H1 (cell line): ENCODE data around the gene BRINP3. TPM values are rescaled to one million over a fixed set of nuclear protein-coding genes. Genes with fewer than 3 reads are reported as not detected.

Experiments used
- CTCF ChIA-PET: fragments of 300-600 bp; sonication (Branson Sonifier 250); formaldehyde crosslinking; loops from one replicate; lab custom pipeline; 2021; ENCODE audit not compliant: partially characterized antibody; lab: Charles Lee
- POLR2A ChIA-PET: fragments of 300-600 bp; sonication (Branson Sonifier 250); formaldehyde crosslinking; loops from one replicate; lab custom pipeline; 2021; ENCODE audit warnings: inconsistent platforms; ENCODE audit not compliant: partially characterized antibody; lab: Charles Lee
- DNase-seq, 2 experiments: peaks; one replicate each; pipeline versions ENCODE4 v3.0.0 to v3.0.0-alpha.2; 2010 to 2022; ENCODE audit warnings: low spot score in 2 of 2, low read depth in 1 of 2, mixed read lengths in 1 of 2
- FAIRE-seq: peaks from 2 replicates; lab custom pipeline; 2011; peaks lifted over from hg19 to GRCh38; lab: Jason Lieb, UNC
- H2AFZ ChIP-seq: 2 replicates; pipeline ENCODE4 v1.8.1; 2012; ENCODE audit warnings: low read length, inconsistent platforms
- H2AK5ac ChIP-seq: 2 replicates; pipeline ENCODE4 v1.6.1; 2013; ENCODE audit warnings: low read depth, low read length
- H2BK120ac ChIP-seq: replicated peaks from 2 replicates; pipeline ENCODE3; 2013; ENCODE audit warnings: low read depth, low read length, inconsistent platforms
- H2BK12ac ChIP-seq: 2 replicates; pipeline ENCODE4 v1.6.1; 2013; ENCODE audit warnings: low read depth, low read length
- H2BK15ac ChIP-seq: 2 replicates; pipeline ENCODE4 v1.6.1; 2013; ENCODE audit warnings: low read length
- H2BK20ac ChIP-seq: 2 replicates; pipeline ENCODE4 v1.6.1; 2013; ENCODE audit warnings: low read length
- H2BK5ac ChIP-seq: 2 replicates; pipeline ENCODE4 v1.6.1; 2013; ENCODE audit warnings: low read depth, low read length
- H3K14ac ChIP-seq: 2 replicates; pipeline ENCODE4 v1.6.1; 2013; ENCODE audit warnings: inconsistent platforms; ENCODE audit not compliant: insufficient read length
- H3K18ac ChIP-seq: 2 replicates; pipeline ENCODE4 v1.6.1; 2013; ENCODE audit warnings: low read length; ENCODE audit errors: extremely low read depth
- H3K23ac ChIP-seq: 2 replicates; pipeline ENCODE4 v1.6.1; 2013; ENCODE audit warnings: inconsistent platforms; ENCODE audit not compliant: insufficient read length
- H3K23me2 ChIP-seq: 2 replicates; pipeline ENCODE4 v1.6.1; 2013; ENCODE audit warnings: low read depth, low read length
- H3K27ac ChIP-seq: 2 replicates; pipeline ENCODE4 v1.6.1; 2011; ENCODE audit warnings: low read depth, low read length, inconsistent platforms
- H3K27me3 ChIP-seq, 4 experiments: replicated peaks in 1 of 4; 1 replicate in 1 of 4; 2 replicates in 3 of 4; pipeline versions ENCODE4 v1.6.1 to v1.8.1; 2011 to 2013; ENCODE audit warnings: low read length in 3 of 4, mild to moderate bottlenecking in 3 of 4, inconsistent platforms in 2 of 4, mixed read lengths in 2 of 4, moderate library complexity in 1 of 4; ENCODE audit not compliant: control insufficient read depth in 3 of 4, insufficient read depth in 3 of 4; ENCODE audit errors: extremely low read depth in 1 of 4
- H3K36me3 ChIP-seq, 4 experiments: 2 replicates each; pipeline versions ENCODE4 v1.6.1 to v1.8.1; 2011 to 2013; ENCODE audit warnings: mild to moderate bottlenecking in 4 of 4, low read length in 3 of 4, moderate library complexity in 2 of 4, control low read depth in 1 of 4, inconsistent platforms in 1 of 4; ENCODE audit not compliant: insufficient read depth in 4 of 4, control insufficient read depth in 2 of 4
- H3K4ac ChIP-seq: replicated peaks from 2 replicates; pipeline ENCODE3; 2013; ENCODE audit warnings: low read length, low read depth, mixed read lengths, inconsistent platforms; ENCODE audit not compliant: insufficient read length
- H3K4me1 ChIP-seq, 4 experiments: replicated peaks in 1 of 4; 1 replicate in 1 of 4; 2 replicates in 3 of 4; pipeline versions ENCODE4 v1.6.1 to v1.8.1; 2011 to 2013; ENCODE audit warnings: low read length in 3 of 4, inconsistent platforms in 2 of 4, mixed read lengths in 1 of 4; ENCODE audit not compliant: insufficient read depth in 4 of 4, control insufficient read depth in 3 of 4
- H3K4me2 ChIP-seq, 2 experiments: 2 replicates each; pipeline versions ENCODE4 v1.6.1 to v1.8.1; 2011 to 2013; ENCODE audit warnings: low read depth in 2 of 2, low read length in 2 of 2, control low read depth in 1 of 2, inconsistent platforms in 1 of 2, mild to moderate bottlenecking in 1 of 2; ENCODE audit not compliant: insufficient read depth in 1 of 2
- H3K4me3 ChIP-seq, 4 experiments: fragments of 200-600, 300-600 bp in 1 of 4; sonication (generic), shearing (Covaris generic), sonication (Bioruptor Twin) in 1 of 4; 2 replicates each; pipeline versions ENCODE4 v1.5.1 to v1.8.1; 2011 to 2016; ENCODE audit warnings: low read length in 4 of 4, low read depth in 3 of 4, control low read depth in 2 of 4, inconsistent platforms in 2 of 4, mild to moderate bottlenecking in 2 of 4, mixed read lengths in 1 of 4, moderate library complexity in 1 of 4; ENCODE audit not compliant: insufficient read depth in 2 of 4; ENCODE audit errors: extremely low read depth in 1 of 4
- H3K56ac ChIP-seq: replicated peaks from 2 replicates; pipeline ENCODE3; 2013; ENCODE audit warnings: low read depth, mild to moderate bottlenecking, mixed read lengths, low read length, inconsistent platforms; ENCODE audit not compliant: insufficient read length
- H3K79me1 ChIP-seq: 2 replicates; pipeline ENCODE4 v1.6.1; 2013; ENCODE audit warnings: low read depth, low read length, control low read depth
- H3K79me2 ChIP-seq, 2 experiments: 2 replicates each; pipeline versions ENCODE4 v1.6.1 to v1.8.1; 2012 to 2013; ENCODE audit warnings: low read length in 2 of 2, mild to moderate bottlenecking in 2 of 2, inconsistent platforms in 1 of 2; ENCODE audit not compliant: insufficient read depth in 2 of 2, control insufficient read depth in 1 of 2
- H3K9ac ChIP-seq, 4 experiments: replicated peaks in 1 of 4; 1 replicate in 1 of 4; 2 replicates in 3 of 4; pipeline versions ENCODE4 v1.6.1 to v1.8.1; 2011 to 2013; ENCODE audit warnings: low read depth in 3 of 4, low read length in 3 of 4, control low read depth in 2 of 4, mild to moderate bottlenecking in 2 of 4, moderate library complexity in 2 of 4, inconsistent platforms in 1 of 4; ENCODE audit errors: extremely low read depth in 1 of 4
- H3K9me3 ChIP-seq, 2 experiments: 2 replicates each; pipeline versions ENCODE4 v1.6.1 to v1.8.1; 2012 to 2013; ENCODE audit warnings: mild to moderate bottlenecking in 2 of 2, moderate library complexity in 2 of 2, control low read depth in 1 of 2, inconsistent platforms in 1 of 2, low read depth in 1 of 2, low read length in 1 of 2, mixed read lengths in 1 of 2; ENCODE audit not compliant: insufficient read depth in 2 of 2
- H4K20me1 ChIP-seq, 2 experiments: replicated peaks in 1 of 2; 2 replicates each; pipeline versions ENCODE3 to v1.8.1; 2011 to 2013; ENCODE audit warnings: inconsistent platforms in 2 of 2, low read length in 2 of 2, mild to moderate bottlenecking in 1 of 2; ENCODE audit not compliant: insufficient read depth in 2 of 2, control insufficient read depth in 1 of 2
- H4K5ac ChIP-seq: 2 replicates; pipeline ENCODE4 v1.6.1; 2013; ENCODE audit warnings: low read length, low read depth, mixed read lengths, inconsistent platforms; ENCODE audit not compliant: insufficient read length
- H4K8ac ChIP-seq: 2 replicates; pipeline ENCODE4 v1.8.0; 2013; ENCODE audit warnings: mild to moderate bottlenecking, moderate library complexity, low read length, inconsistent platforms; ENCODE audit not compliant: insufficient read depth; ENCODE audit errors: extremely low read depth
- H4K91ac ChIP-seq: replicated peaks from 2 replicates; pipeline ENCODE3; 2013; ENCODE audit warnings: low read length, mixed read lengths, inconsistent platforms; ENCODE audit not compliant: insufficient read length
- EZH2 ChIP-seq: fragments of 200-600 bp; sonication (generic); IDR thresholded peaks from 2 replicates; pipeline ENCODE4 v1.7.1; 2012; ENCODE audit warnings: low read depth, mild to moderate bottlenecking, moderate library complexity, low read length, inconsistent platforms; ENCODE audit not compliant: severe bottlenecking
- RXRA ChIP-seq: IDR thresholded peaks from 2 replicates; pipeline ENCODE4 v1.6.1; 2011; ENCODE audit warnings: low read depth, mild to moderate bottlenecking, low read length, moderate library complexity; ENCODE audit not compliant: insufficient read depth
- WGBS, 2 experiments: shearing (Covaris generic) in 1 of 2; methylation state at CpG; one replicate each; pipeline versions ENCODE4 v1.1.6 to v1.1.7; 2013 to 2015; ENCODE audit warnings: low lambda C conversion rate in 2 of 2, mixed read lengths in 2 of 2, inconsistent platforms in 1 of 2, low coverage in 1 of 2, missing lambda C conversion rate in 1 of 2; ENCODE audit not compliant: insufficient replicate concordance in 2 of 2, insufficient coverage in 1 of 2, insufficient read length in 1 of 2; ENCODE audit errors: extremely low coverage in 1 of 2, missing lambda C conversion rate in 1 of 2; 5-methylcytosine and 5-hydroxymethylcytosine counted together
- polyA plus RNA-seq, 7 experiments: library from polyadenylated mRNA; depleted of rRNA in 3 of 7; stranded (reverse) in 5 of 7; unstranded in 2 of 7; fragments of >200 nt in 5 of 7; fragments of 200-250 nt in 2 of 7; gene quantifications; 1 replicate in 5 of 7; 2 replicates in 1 of 7; 4 replicates in 1 of 7; pipeline versions ENCODE4 v1.2.1 to v1.2.3, GENCODE V29; 2011 to 2013; ENCODE audit warnings: missing spikeins in 2 of 7, mixed read lengths in 2 of 7
- total RNA-seq: library from RNA; stranded (reverse); fragmentation: NEBNext Ultra II Directional; extraction: Animal tissue kit (Norgen Biotek cat#: 25700); gene quantifications from 2 replicates; pipeline ENCODE4 v1.2.1, GENCODE V29; 2021

BRINP3 gene
- total and polyA plus RNA-seq, 2 of the 8 experiments (the other 6 are each of a cell fraction or from before 2014, with no cell fraction given), result not detected

DNA sequence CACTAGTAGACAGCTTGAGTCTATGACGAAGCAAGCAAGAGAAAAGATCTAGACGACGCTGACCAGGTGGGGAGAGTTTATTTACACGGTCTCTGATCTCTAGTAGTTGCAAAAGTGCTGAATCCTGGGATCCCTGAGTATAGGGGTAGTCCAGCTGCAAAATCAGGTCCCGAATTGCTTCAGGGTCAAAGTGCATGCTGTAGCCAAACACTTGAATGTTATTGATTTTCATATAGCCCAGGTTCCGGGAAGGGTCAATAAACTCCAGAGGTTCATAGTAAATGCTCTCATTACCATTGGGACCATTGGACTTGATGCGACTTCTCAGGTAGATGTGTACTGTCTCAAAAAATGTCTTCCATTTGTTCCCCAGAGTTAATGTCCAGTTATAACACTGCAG lies 379.6 kb downstream of the BRINP3 start:
- Histone ChIP-seq H4K5ac (no peak overlapping the region), H2BK120ac (no peak overlapping the region), H3K27me3 (no peaks in the 10 kb centered on the region), H2BK20ac (no peak overlapping the region), H2AFZ (no peak overlapping the region), H3K4me1 (no peaks in the 10 kb centered on the region), H3K4me3 (no peak overlapping the region), H3K23me2 (no peaks in the 10 kb centered on the region), H3K23ac (no peak overlapping the region), H2AK5ac (no peak overlapping the region), H3K18ac (no peak overlapping the region), H2BK5ac (no peak overlapping the region), H3K9ac (no peak overlapping the region), H4K91ac (no peak overlapping the region), H3K9me3 (no peaks in the 10 kb centered on the region), H3K14ac (no peak overlapping the region), H4K8ac (no peak overlapping the region), H2BK15ac (no peak overlapping the region), H3K36me3 (no peaks in the 10 kb centered on the region), H3K27ac (no peak overlapping the region), H3K79me1 (no peaks in the 10 kb centered on the region), H3K4me2 (no peak overlapping the region), H4K20me1 (no peaks in the 10 kb centered on the region), H3K56ac (no peak overlapping the region), H2BK12ac (no peak overlapping the region), H3K79me2 (no peaks in the 10 kb centered on the region), H3K4ac (no peak overlapping the region)
- FAIRE-seq (no peak), DNase-seq (no peak)
- WGBS, 2 experiments, result 98% methylated on average over 7 of the region's 7 CpGs; no CpG with 5 or more reads in 1 of the 2 experiments
- TF ChIP-seq RXRA, result no peak
- TF ChIP-seq EZH2, result no peak
- ChIA-PET CTCF (interaction anchor here (1.6 to 3.3 kb wide), 2 partner anchors 14 to 223 kb away, joined by 5 to 11 read pairs; no protein-coding TSS in a partner anchor), POLR2A (no interaction called here)
